HPDE6-E6E7 (cell line): ENCODE results near the gene ANKRD31.

Source experiments
- DNase-seq: peaks from one replicate; pipeline ENCODE4 v3.0.0; 2011; ENCODE audit warnings: missing footprints; ENCODE audit errors: extremely low spot score

ANKRD31 gene

DNA sequence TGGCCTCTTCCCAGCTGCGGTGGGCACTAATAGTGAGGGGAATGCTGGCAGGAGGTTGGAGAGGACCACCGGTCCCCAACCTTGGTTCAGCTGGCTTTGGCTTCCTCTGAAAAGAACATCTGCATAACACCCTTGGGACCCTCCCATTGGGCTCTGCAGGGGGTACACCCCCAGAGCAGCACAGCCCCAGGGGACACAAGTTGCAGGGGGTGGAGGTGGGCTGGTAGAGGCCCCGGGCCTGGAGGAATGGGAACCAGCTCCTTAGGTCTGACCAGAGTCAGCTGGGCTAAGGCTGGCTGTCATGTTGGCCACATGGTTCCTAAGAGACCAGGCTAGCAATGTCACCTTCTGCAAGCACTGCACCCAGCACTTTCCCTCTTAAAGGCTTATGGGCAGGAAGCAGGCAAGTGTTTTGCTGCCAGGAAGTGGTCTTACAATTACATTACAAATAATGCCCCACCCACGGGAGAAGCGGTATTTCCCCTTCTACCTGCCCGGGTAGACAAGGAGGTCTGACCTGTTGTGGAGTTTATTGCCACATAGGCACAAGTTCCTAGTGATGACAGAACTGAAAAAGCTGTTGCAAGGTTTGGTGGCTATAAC lies 202.4 kb downstream of the ANKRD31 start:
- no peak for DNase-seq

DNA sequence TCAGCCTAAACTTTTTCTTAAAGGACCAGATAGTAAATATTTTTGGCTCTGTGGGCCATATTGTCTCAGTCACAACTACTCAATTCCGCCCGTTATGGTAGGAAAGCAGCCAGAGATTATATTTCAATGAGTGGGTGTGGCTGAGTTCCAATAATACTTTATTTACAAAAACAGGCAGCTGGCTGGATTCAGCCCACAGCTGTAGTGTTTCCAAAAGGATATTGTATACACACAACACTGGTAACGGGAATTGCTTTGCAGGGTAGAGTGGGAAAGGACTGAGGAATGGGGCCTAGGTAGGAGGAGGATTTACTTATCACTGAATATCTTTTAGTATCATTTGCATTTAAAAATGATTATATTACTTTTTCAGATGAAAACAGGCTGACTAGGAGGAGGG lies 205.3 kb downstream of the ANKRD31 start:
- DNase-seq = no peak

DNA sequence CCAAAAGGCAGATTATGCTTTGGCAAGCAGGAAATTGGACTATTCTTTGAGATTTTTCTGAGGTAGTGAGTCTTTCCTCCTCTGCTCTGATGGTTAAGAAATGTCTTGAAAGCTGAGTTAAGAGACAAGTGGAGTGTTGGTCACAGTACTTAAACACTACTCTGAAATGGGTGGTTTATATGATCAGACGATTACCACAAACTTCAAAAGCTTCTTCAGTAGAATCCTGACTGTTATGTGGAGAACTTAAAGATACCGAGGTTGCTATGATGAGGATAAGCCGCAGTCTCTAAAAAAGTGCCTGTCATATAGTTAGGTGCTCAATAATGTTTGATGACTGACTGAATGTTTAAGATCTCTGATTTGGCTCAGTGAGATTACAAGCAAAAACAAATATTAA lies 208.6 kb downstream of the ANKRD31 start:
- no peak for DNase-seq

DNA sequence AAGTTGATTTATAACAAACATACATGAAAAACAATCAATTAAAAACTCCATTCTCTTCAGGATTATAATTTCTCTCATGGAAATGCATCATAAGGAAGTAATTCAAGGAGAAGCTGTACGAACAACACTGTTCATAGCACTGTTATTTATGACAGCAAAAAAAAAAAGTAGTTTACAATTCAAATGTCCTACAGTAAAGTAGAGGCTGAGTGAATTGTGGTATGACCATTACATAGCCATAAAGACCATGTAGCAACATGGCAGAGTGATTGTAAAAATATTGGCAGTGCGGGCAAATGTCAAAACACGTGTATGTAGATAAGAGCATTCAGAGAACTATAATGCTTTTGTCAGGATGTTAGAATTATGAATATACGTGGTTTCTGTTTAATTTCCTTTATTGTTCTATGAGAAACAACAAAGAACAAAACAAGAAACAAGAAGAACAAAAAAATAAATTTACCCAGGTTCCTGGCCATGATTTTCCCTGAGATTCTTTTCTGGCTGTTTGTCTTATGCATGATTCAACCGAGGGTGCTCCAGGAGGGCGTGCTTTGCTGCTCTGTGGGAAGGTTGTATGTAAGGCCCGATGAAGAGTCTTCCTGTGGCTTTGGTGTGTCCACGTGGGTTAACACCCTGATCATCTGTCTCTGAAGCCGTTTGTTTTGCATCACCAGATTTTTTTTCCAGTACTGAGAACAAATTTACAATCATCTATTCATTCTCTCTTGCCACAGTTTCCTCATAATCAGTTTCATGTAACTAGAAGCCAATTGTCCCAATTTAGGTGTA lies 213.1 kb downstream of the ANKRD31 start:
- no peak for DNase-seq

DNA sequence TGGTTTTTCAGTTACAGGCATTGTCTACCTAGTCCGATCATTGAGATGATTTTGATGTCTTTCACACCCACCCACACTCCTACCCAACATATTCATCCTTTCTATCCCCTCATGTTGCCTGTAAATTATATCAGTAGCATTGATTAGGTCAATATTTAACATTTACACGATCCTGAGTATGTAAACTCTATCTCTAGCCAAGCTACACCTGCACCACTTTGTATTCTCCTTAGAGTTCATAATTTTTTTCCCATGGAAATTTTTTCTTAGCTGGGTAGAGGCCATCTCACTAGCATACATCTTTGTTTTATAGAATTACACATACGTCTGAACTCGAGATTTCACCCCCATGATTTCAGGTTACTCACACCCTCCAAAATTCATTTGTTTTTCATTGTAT lies 214.9 kb downstream of the ANKRD31 start:
- no peak for DNase-seq

DNA sequence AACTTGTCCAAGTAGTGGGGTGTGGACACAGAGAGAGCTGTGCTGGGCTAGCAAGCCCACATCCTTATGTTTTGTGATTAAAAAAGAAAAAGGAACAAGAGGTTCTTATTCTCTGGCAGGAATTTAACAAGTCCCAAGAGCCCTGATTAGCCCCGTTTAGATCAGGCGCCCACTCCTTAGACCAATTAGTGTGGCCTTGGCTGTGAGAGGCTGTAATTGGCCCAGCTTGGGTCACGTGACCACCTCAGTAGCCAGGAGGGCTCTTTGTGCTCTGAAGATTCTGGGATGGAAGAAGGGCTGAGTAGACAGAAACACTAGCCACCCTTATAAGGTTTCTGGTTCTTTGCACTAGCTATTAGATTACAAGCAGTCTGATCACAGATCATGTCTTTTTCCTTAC lies 215.5 kb downstream of the ANKRD31 start:
- no peak for DNase-seq

DNA sequence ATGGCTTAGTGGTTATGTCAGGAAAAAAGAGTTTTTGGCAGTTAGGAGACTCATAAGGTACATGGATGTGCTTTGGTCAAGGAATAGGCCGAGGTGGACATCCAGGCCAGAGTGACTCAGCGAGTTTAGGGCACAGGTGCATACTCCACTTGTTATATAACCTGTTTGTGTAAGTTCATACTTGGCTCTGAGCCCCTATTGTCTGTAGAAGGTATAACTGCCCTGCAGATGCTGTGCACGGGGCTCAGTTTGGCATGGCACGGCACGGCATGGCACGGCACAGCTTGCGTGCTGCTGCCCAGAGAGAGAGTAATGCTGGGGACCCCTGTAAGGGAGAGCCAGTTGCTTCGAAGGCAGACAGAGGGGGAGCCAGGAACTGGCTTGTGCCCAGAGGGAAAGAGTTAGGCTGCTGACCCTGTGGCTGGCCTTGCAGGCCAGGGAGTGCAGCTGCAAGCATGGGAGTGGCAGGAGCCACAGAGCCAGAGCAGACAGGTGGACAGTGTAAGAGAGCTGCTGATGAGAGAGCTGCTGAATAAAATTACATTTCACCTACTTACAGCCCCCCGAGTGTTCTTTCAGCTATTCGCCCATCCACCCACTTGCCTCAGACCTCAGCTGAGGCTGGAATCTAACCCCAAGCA lies 216.5 kb downstream of the ANKRD31 start:
- no peak for DNase-seq

DNA sequence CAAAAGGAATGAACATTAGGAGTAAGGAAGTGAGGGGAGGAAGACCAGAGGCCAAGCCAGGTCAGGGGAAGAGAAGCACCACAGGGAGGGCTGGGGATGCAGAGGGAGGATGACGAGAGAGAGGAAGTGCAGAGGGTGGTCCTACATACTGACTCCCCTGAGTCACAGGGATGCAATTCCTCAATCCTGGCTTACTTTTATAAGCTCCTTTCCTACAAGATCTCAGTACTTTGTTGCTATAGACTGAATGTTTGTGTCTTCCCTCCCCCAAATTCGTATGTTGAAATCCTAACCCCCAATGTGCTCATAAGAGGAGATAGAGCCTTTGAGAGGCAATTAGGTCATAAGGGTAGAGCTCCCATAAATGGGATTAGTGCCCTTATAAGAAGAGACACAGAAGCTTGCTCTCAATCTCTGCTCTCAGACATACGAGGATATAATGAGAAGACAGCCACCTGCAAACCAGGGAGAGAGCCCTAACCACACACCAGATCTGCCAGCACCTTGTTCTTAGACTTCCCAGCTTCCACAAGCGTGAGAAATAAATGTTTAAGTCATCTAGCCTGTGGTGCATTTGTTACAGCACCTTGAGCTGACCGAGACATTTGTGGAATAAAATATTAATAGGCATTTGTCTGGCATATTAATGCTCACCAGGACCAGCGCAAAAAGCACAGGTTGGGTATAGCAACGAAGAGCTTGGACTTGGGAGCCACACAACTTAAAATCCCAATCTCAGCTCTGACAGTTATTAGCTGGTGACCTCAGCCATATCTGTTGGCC lies 217.7 kb downstream of the ANKRD31 start:
- DNase-seq = no peak
